Measurements from ENCODE around the gene EIF5.

EIF5 gene

DNA sequence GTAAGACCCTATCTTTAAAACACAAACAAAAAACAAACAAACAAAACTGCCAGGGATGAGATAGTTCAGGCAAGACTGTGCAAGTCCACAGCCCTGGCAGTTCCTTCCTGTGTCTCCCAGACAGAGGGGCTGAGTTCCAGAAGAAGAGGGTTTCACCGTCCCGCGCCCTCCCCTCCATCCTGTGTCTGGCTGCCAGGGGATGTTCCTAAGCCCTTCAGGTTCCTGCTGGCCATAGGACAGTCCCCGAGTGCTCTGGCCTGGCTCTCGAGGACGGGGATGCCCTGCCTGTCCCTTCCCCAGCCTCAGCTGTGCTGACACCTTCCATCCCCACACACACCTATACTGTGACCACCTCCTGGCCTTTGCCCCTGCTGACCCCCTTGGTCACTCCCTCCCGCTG lies 40.6 kb upstream of the EIF5 start:
- TF ChIP-seq, protein P1, sequence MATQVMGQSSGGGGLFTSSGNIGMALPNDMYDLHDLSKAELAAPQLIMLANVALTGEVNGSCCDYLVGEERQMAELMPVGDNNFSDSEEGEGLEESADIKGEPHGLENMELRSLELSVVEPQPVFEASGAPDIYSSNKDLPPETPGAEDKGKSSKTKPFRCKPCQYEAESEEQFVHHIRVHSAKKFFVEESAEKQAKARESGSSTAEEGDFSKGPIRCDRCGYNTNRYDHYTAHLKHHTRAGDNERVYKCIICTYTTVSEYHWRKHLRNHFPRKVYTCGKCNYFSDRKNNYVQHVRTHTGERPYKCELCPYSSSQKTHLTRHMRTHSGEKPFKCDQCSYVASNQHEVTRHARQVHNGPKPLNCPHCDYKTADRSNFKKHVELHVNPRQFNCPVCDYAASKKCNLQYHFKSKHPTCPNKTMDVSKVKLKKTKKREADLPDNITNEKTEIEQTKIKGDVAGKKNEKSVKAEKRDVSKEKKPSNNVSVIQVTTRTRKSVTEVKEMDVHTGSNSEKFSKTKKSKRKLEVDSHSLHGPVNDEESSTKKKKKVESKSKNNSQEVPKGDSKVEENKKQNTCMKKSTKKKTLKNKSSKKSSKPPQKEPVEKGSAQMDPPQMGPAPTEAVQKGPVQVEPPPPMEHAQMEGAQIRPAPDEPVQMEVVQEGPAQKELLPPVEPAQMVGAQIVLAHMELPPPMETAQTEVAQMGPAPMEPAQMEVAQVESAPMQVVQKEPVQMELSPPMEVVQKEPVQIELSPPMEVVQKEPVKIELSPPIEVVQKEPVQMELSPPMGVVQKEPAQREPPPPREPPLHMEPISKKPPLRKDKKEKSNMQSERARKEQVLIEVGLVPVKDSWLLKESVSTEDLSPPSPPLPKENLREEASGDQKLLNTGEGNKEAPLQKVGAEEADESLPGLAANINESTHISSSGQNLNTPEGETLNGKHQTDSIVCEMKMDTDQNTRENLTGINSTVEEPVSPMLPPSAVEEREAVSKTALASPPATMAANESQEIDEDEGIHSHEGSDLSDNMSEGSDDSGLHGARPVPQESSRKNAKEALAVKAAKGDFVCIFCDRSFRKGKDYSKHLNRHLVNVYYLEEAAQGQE (IDR thresholded peaks at IDR 0.05; ENCODE audit: insufficient read depth in 1 of 2, low read depth in 2 of 2, low read length in 2 of 2), result no peak
- no peak for TF ChIP-seq SIN3A (IDR thresholded peaks at IDR 0.05; ENCODE audit: borderline replicate concordance, insufficient read depth, low read length)
- TF ChIP-seq POLR2AphosphoS5 (IDR thresholded peaks at IDR 0.05; ENCODE audit: low read depth, low read length), result no peak
- TF ChIP-seq FOXP2 (optimal IDR thresholded peaks at IDR 0.05; ENCODE audit: borderline replicate concordance, extremely low read depth, extremely low read length, insufficient read depth), result no peak
- TF ChIP-seq TAF1 (IDR thresholded peaks at IDR 0.05; ENCODE audit: borderline replicate concordance, insufficient read depth, low read length), result no peak

DNA sequence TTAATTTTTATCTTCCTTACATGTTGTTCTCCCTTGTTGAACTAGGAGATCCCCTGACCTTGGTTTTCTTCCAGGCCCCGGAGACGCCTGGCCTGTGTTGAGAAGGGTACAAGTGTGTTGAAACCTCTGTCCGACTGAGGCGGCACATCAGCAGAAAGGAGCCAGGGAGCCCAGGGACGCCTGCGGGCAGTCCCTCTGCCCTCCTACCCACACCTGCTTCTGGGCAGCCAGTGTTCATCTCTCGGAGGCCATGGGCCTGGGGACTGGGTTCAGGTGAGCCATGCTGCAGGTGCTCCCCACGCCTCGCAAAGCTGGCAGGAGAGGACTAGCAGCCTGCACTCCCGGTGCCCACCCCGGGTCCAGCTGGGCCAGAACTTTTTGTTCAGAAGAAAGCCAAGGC lies 39.9 kb upstream of the EIF5 start:
- TF ChIP-seq, protein P1 (IDR thresholded peaks at IDR 0.05; ENCODE audit: insufficient read depth in 1 of 2, low read depth in 2 of 2, low read length in 2 of 2), result no peak
- no peak for TF ChIP-seq POLR2AphosphoS5 (IDR thresholded peaks at IDR 0.05; ENCODE audit: low read depth, low read length)
- TF ChIP-seq FOXP2 (optimal IDR thresholded peaks at IDR 0.05; ENCODE audit: borderline replicate concordance, extremely low read depth, extremely low read length, insufficient read depth), result no peak
- TF ChIP-seq TAF1 (IDR thresholded peaks at IDR 0.05; ENCODE audit: borderline replicate concordance, insufficient read depth, low read length), result no peak
- no peak for TF ChIP-seq SIN3A (IDR thresholded peaks at IDR 0.05; ENCODE audit: borderline replicate concordance, insufficient read depth, low read length)

DNA sequence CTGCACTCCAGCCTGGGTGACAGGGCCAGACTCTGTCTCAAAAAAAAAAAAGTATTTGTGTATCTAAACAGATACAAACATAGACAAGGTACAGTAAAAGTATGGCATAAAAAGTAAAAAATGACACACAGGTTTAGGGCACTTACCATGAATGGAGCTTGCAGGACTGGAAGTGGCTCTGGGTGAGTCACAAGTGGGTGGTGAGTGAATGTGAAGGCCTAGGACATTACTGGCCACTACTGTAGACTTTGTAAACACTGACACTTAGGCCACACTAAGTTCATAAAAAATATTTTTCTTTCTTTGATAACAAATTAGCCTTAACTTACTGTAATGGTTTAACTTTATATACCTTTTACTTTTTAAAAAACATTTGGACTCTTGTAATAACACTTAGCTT lies 38.0 kb upstream of the EIF5 start:
- TF ChIP-seq FOXP2 (optimal IDR thresholded peaks at IDR 0.05; ENCODE audit: borderline replicate concordance, extremely low read depth, extremely low read length, insufficient read depth) (no peak), SIN3A (IDR thresholded peaks at IDR 0.05; ENCODE audit: borderline replicate concordance, insufficient read depth, low read length) (no peak), POLR2AphosphoS5 (IDR thresholded peaks at IDR 0.05; ENCODE audit: low read depth, low read length) (no peak), TAF1 (IDR thresholded peaks at IDR 0.05; ENCODE audit: borderline replicate concordance, insufficient read depth, low read length) (no peak)
- TF ChIP-seq, protein P1 (IDR thresholded peaks at IDR 0.05; ENCODE audit: insufficient read depth in 1 of 2, low read depth in 2 of 2, low read length in 2 of 2), result no peak

DNA sequence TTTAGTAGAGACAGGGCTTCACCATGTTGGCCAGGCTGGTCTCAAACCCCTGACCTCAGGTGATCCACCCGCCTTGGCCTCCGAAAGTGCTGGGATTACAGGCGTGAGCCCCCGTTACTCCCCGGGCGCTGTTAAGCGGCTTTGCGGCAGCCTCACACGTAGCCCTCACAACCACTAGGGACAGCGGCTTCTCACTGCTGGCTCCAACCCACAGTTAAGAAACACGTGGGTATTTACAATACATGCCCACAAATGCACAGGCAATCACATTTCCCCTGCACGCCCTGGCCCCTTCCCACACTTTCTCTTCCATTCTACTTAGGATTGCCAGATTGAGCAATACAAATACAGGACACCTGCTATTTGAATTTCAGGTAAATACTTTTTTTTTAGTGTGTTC lies 37.0 kb upstream of the EIF5 start:
- TF ChIP-seq POLR2AphosphoS5 (IDR thresholded peaks at IDR 0.05; ENCODE audit: low read depth, low read length) (no peak), SIN3A (IDR thresholded peaks at IDR 0.05; ENCODE audit: borderline replicate concordance, insufficient read depth, low read length) (no peak), TAF1 (IDR thresholded peaks at IDR 0.05; ENCODE audit: borderline replicate concordance, insufficient read depth, low read length) (no peak), FOXP2 (optimal IDR thresholded peaks at IDR 0.05; ENCODE audit: borderline replicate concordance, extremely low read depth, extremely low read length, insufficient read depth) (no peak)
- TF ChIP-seq, protein P1 (IDR thresholded peaks at IDR 0.05; ENCODE audit: insufficient read depth in 1 of 2, low read depth in 2 of 2, low read length in 2 of 2), result no peak

DNA sequence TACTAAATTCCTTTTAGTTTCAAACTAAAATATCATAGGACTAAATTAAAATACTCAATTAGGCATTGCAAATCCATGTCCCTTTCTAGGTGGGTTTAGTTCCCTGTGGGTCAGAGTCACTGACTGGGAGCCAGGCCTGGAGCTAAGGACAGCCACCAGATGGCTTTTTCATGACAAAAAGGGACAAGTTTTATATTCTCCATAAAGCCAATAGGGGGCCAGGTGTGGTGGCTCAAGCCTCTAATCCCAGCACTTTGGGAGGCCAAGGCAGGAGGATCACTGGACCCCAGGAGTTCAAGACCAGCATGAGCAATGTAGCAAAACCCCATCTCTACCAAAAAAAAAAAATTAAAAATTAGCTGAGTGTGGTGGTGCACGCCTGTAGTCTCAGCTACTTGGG lies 35.4 kb upstream of the EIF5 start:
- TF ChIP-seq TAF1 (IDR thresholded peaks at IDR 0.05; ENCODE audit: borderline replicate concordance, insufficient read depth, low read length), result no peak
- no peak for TF ChIP-seq SIN3A (IDR thresholded peaks at IDR 0.05; ENCODE audit: borderline replicate concordance, insufficient read depth, low read length)
